BJ (cell line): ENCODE data around the gene PARP6. TPM values are rescaled to one million over a fixed set of nuclear protein-coding genes. Genes with fewer than 3 reads are reported as not detected.

ENCODE experiments used
- CTCF ChIA-PET: fragments of 350-600 bp; formaldehyde crosslinking; extraction: SDS; loops from one replicate; lab custom pipeline; 2021; ENCODE audit warnings: antibody characterized with exemption, inconsistent platforms; lab: Yijun Ruan, JAX
- POLR2A ChIA-PET: fragments of 300-600 bp; sonication (Branson Sonifier 250); formaldehyde crosslinking; extraction: SDS; loops from one replicate; lab custom pipeline; 2021; ENCODE audit warnings: antibody characterized with exemption; lab: Charles Lee
- DNase-seq: peaks from one replicate; pipeline ENCODE4 v3.0.0-alpha.2; 2011; ENCODE audit warnings: low read depth
- H3K27me3 ChIP-seq: 2 replicates; pipeline ENCODE4 v1.6.0; 2011; ENCODE audit warnings: low read length; ENCODE audit not compliant: control insufficient read depth, insufficient read depth
- H3K36me3 ChIP-seq: 2 replicates; pipeline ENCODE4 v1.5.1; 2011; ENCODE audit warnings: low read length; ENCODE audit not compliant: control insufficient read depth, insufficient read depth
- H3K4me3 ChIP-seq: 2 replicates; pipeline ENCODE4 v1.5.1; 2011; ENCODE audit warnings: low read depth, mild to moderate bottlenecking, control low read depth, low read length
- CTCF ChIP-seq: IDR thresholded peaks from 2 replicates; pipeline ENCODE4 v1.5.1; 2011; ENCODE audit warnings: low read depth, mild to moderate bottlenecking, control low read depth, inconsistent platforms, low read length, moderate library complexity; ENCODE audit not compliant: insufficient read depth
- polyA plus RNA-seq: library from polyadenylated mRNA; depleted of rRNA; stranded (reverse); fragments of >200 nt; gene quantifications from 2 replicates; pipeline ENCODE4 v1.2.3, GENCODE V29; 2011

The PARP6 gene
- polyA plus RNA-seq, 1 experiment: 73.4 TPM

- Histone ChIP-seq H3K36me3 (peaks cover 61% of the 10 kb centered on the region), H3K27me3 (no peaks in the 10 kb centered on the region), H3K4me3 (no peak overlapping the region)
- TF ChIP-seq CTCF: no peak
- CTCF ChIA-PET: interaction anchor here (0.6 to 2.9 kb wide), 14 partner anchors 9 to 113 kb away, joined by 3 to 17 read pairs (median 5); partner anchors contain the start of gene PKM
- POLR2A ChIA-PET: no interaction called here
- DNase-seq: no peak
These were observed 71.7 kb downstream of the PARP6 start for GRCh38 chr15:72200395-72201237.

- peak; percentile 92 for TF ChIP-seq CTCF
- no peak for DNase-seq
- ChIA-PET POLR2A (interaction anchor here (0.6 kb wide), 1 partner anchor 69 kb away, joined by 3 read pairs; no protein-coding TSS in a partner anchor), CTCF (interaction anchor here (0.6 to 2.9 kb wide), 16 partner anchors 10 to 114 kb away, joined by 3 to 17 read pairs (median 5); partner anchors contain the start of gene PKM)
- Histone ChIP-seq H3K27me3 (no peaks in the 10 kb centered on the region), H3K4me3 (no peak overlapping the region), H3K36me3 (peaks cover 55% of the 10 kb centered on the region)
These were observed 72.6 kb downstream of the PARP6 start for GRCh38 chr15:72199721-72200212.

GRCh38 chr15:72199205-72199515, 73.2 kb downstream of the PARP6 start:
- TF ChIP-seq CTCF: no peak
- no peak overlapping the region for H3K4me3 ChIP-seq
- CTCF ChIA-PET: interaction anchor here (0.7 to 2.9 kb wide), 11 partner anchors 8 to 83 kb away, joined by 3 to 17 read pairs (median 6); partner anchors contain the start of gene PKM
- DNase-seq: no peak
- POLR2A ChIA-PET: no interaction called here
- no peaks in the 10 kb centered on the region for H3K27me3 ChIP-seq
- H3K36me3 ChIP-seq: peaks cover 52% of the 10 kb centered on the region

GRCh38 chr15:72198356-72199204, 73.8 kb downstream of the PARP6 start:
- ChIA-PET CTCF (interaction anchor here (0.6 to 2.9 kb wide), 11 partner anchors 9 to 84 kb away, joined by 3 to 16 read pairs (median 3); partner anchors contain the start of gene PKM), POLR2A (interaction anchor here (0.6 kb wide), 1 partner anchor 30 kb away, joined by 3 read pairs; no protein-coding TSS in a partner anchor)
- H3K27me3 ChIP-seq: no peaks in the 10 kb centered on the region
- DNase-seq: no peak
- no peak for TF ChIP-seq CTCF
- H3K36me3 ChIP-seq: peaks cover 47% of the 10 kb centered on the region
- H3K4me3 ChIP-seq: no peak overlapping the region
